IMR-90 (cell line): ENCODE measurements around the gene SEPTIN5. TPM values are rescaled to one million over a fixed set of nuclear protein-coding genes. Genes with fewer than 3 reads are reported as not detected.

Experiments
- ATAC-seq: fragments of 200-7000 bp; cut with Tn5 transposase; 2 replicates; pipeline ENCODE4 v1.9.1; 2020; ENCODE audit warnings: low read depth, mild to moderate bottlenecking, moderate library complexity
- BruUV-seq: library from RNA; stranded (reverse); fragments of 400-500 nt; replicated peaks from 2 replicates; lab custom pipeline; 2021; lab: Mats Ljungman, UMichigan
- CTCF ChIA-PET: fragments of 300-600 bp; formaldehyde crosslinking; extraction: SDS; loops from one replicate; lab custom pipeline; 2021; ENCODE audit warnings: antibody characterized with exemption; lab: Yijun Ruan, JAX
- POLR2A ChIA-PET: fragments of 300-600 bp; sonication (Branson Sonifier 250); formaldehyde crosslinking; loops from one replicate; lab custom pipeline; 2022; ENCODE audit warnings: antibody characterized with exemption; ENCODE audit not compliant: unreplicated experiment; lab: Charles Lee
- DNase-seq: peaks from one replicate; pipeline ENCODE4 v3.0.0; 2013
- H2AFZ ChIP-seq: replicated peaks from 2 replicates; pipeline ENCODE3; 2013; ENCODE audit warnings: low read length, mild to moderate bottlenecking; ENCODE audit not compliant: poor library complexity
- H2AK5ac ChIP-seq: 2 replicates; pipeline ENCODE4 v1.6.1; 2013; ENCODE audit warnings: low read depth, low read length, inconsistent platforms
- H2AK9ac ChIP-seq: replicated peaks from 2 replicates; pipeline ENCODE3; 2013; ENCODE audit warnings: mild to moderate bottlenecking, low read depth, low read length, moderate library complexity; ENCODE audit not compliant: poor library complexity
- H2BK120ac ChIP-seq: 2 replicates; pipeline ENCODE4 v1.6.1; 2013; ENCODE audit warnings: low read depth, low read length, inconsistent platforms
- H2BK15ac ChIP-seq: 3 replicates; pipeline ENCODE4 v1.6.1; 2013; ENCODE audit warnings: low read depth, low read length, inconsistent platforms
- H2BK20ac ChIP-seq: 2 replicates; pipeline ENCODE4 v1.6.1; 2013; ENCODE audit warnings: low read depth, mild to moderate bottlenecking, inconsistent platforms, low read length, moderate library complexity
- H2BK5ac ChIP-seq: 2 replicates; pipeline ENCODE4 v1.6.1; 2013; ENCODE audit warnings: mild to moderate bottlenecking, low read depth, low read length, inconsistent platforms; ENCODE audit not compliant: poor library complexity, severe bottlenecking
- H3K14ac ChIP-seq: replicated peaks from 2 replicates; pipeline ENCODE4 v1.6.1; 2013; ENCODE audit warnings: low read depth, low read length, inconsistent platforms
- H3K18ac ChIP-seq: 2 replicates; pipeline ENCODE4 v1.6.1; 2013; ENCODE audit warnings: low read depth, low read length, control low read depth
- H3K23ac ChIP-seq: 2 replicates; pipeline ENCODE4 v1.6.1; 2013; ENCODE audit warnings: low read depth, low read length, inconsistent platforms
- H3K27ac ChIP-seq: 2 replicates; pipeline ENCODE4 v1.5.1; 2013; ENCODE audit warnings: mild to moderate bottlenecking, control low read depth, low read length; ENCODE audit not compliant: insufficient read depth
- H3K27me3 ChIP-seq: 2 replicates; pipeline ENCODE4 v1.6.1; 2013; ENCODE audit warnings: low read length; ENCODE audit not compliant: control insufficient read depth, insufficient read depth
- H3K36me3 ChIP-seq: 2 replicates; pipeline ENCODE4 v1.6.1; 2013; ENCODE audit warnings: low read length, mixed read lengths; ENCODE audit not compliant: control insufficient read depth, insufficient read depth
- H3K4ac ChIP-seq: 2 replicates; pipeline ENCODE4 v1.6.1; 2013; ENCODE audit warnings: low read depth, low read length, inconsistent platforms
- H3K4me1 ChIP-seq: 2 replicates; pipeline ENCODE4 v1.6.1; 2013; ENCODE audit warnings: low read length, mixed read lengths; ENCODE audit not compliant: control insufficient read depth, insufficient read depth
- H3K4me2 ChIP-seq: 2 replicates; pipeline ENCODE4 v1.6.1; 2013; ENCODE audit warnings: low read depth, mild to moderate bottlenecking, control low read depth, low read length, moderate library complexity
- H3K4me3 ChIP-seq: 2 replicates; pipeline ENCODE4 v1.5.1; 2013; ENCODE audit warnings: low read depth, mild to moderate bottlenecking, control low read depth, low read length, moderate library complexity; ENCODE audit not compliant: insufficient read depth
- H3K56ac ChIP-seq: 2 replicates; pipeline ENCODE4 v1.6.1; 2013; ENCODE audit warnings: low read length, inconsistent platforms; ENCODE audit not compliant: insufficient read depth; ENCODE audit errors: extremely low read depth
- H3K79me1 ChIP-seq, 2 experiments: 2 replicates each; pipeline ENCODE4 v1.6.1; 2013; ENCODE audit warnings: low read length in 2 of 2, inconsistent platforms in 1 of 2, low read depth in 1 of 2
- H3K9ac ChIP-seq: 2 replicates; pipeline ENCODE4 v1.6.1; 2013; ENCODE audit warnings: low read depth, low read length, control low read depth
- H3K9me1 ChIP-seq: 2 replicates; pipeline ENCODE4 v1.6.1; 2013; ENCODE audit warnings: low read length, inconsistent platforms; ENCODE audit not compliant: insufficient read depth
- H3K9me3 ChIP-seq: 2 replicates; pipeline ENCODE4 v1.6.1; 2013; ENCODE audit warnings: low read length; ENCODE audit not compliant: control insufficient read depth, insufficient read depth
- H4K20me1 ChIP-seq: 2 replicates; pipeline ENCODE4 v1.6.1; 2013; ENCODE audit warnings: low read length, inconsistent platforms; ENCODE audit not compliant: insufficient read depth
- H4K5ac ChIP-seq: 2 replicates; pipeline ENCODE4 v1.6.1; 2013; ENCODE audit warnings: mild to moderate bottlenecking, low read depth, low read length, control low read depth
- H4K8ac ChIP-seq, 2 experiments: 2 replicates each; pipeline ENCODE4 v1.6.1; 2013; ENCODE audit warnings: low read depth in 2 of 2, low read length in 2 of 2, control low read depth in 1 of 2, inconsistent platforms in 1 of 2
- H4K91ac ChIP-seq: 2 replicates; pipeline ENCODE4 v1.6.1; 2013; ENCODE audit warnings: low read depth, low read length, inconsistent platforms; ENCODE audit not compliant: insufficient read depth
- BHLHE40 ChIP-seq: fragments of 150-350 bp; IDR thresholded peaks from 2 replicates; pipeline ENCODE4 v1.6.1; 2016; ENCODE audit warnings: mild to moderate bottlenecking, low read depth, low read length
- CEBPB ChIP-seq: IDR thresholded peaks from 2 replicates; pipeline ENCODE4 v1.6.1; 2012; ENCODE audit warnings: low read depth, low read length, improper control_type of control experiment
- CHD1 ChIP-seq: IDR thresholded peaks from 2 replicates; pipeline ENCODE4 v1.6.1; 2012; ENCODE audit warnings: low read depth, low read length, improper control_type of control experiment
- CTCF ChIP-seq: conservative IDR thresholded peaks from 2 replicates; pipeline ENCODE4 v1.5.1; 2012; ENCODE audit warnings: mild to moderate bottlenecking, low read depth, low read length, improper control_type of control experiment
- ELK1 ChIP-seq: fragments of 150-350 bp; IDR thresholded peaks from 2 replicates; pipeline ENCODE4 v1.6.1; 2016; ENCODE audit warnings: low read depth, mild to moderate bottlenecking, low read length, moderate library complexity, borderline replicate concordance
- FOS ChIP-seq: fragments of 150-350 bp; IDR thresholded peaks from 2 replicates; pipeline ENCODE4 v1.6.1; 2016; ENCODE audit warnings: low read depth, low read length
- MAFK ChIP-seq: IDR thresholded peaks from 2 replicates; pipeline ENCODE4 v1.6.1; 2012; ENCODE audit warnings: low read depth, low read length, improper control_type of control experiment
- MAZ ChIP-seq: IDR thresholded peaks from 2 replicates; pipeline ENCODE4 v1.6.1; 2012; ENCODE audit warnings: low read depth, mild to moderate bottlenecking, low read length, improper control_type of control experiment, moderate library complexity, borderline replicate concordance
- MXI1 ChIP-seq: IDR thresholded peaks from 2 replicates; pipeline ENCODE4 v1.6.1; 2012; ENCODE audit warnings: low read depth, mild to moderate bottlenecking, low read length, moderate library complexity, borderline replicate concordance
- NFE2L2 ChIP-seq: fragments of 150-350 bp; IDR thresholded peaks from 2 replicates; pipeline ENCODE4 v1.6.1; 2016; ENCODE audit warnings: low read depth, mild to moderate bottlenecking, low read length
- POLR2A ChIP-seq: IDR thresholded peaks from 2 replicates; pipeline ENCODE4 v1.6.1; 2012; ENCODE audit warnings: mild to moderate bottlenecking, low read depth, low read length
- RAD21 ChIP-seq: IDR thresholded peaks from 2 replicates; pipeline ENCODE4 v1.6.1; 2012; ENCODE audit warnings: low read length, improper control_type of control experiment
- RCOR1 ChIP-seq: IDR thresholded peaks from 2 replicates; pipeline ENCODE4 v1.6.1; 2012; ENCODE audit warnings: mild to moderate bottlenecking, low read length, improper control_type of control experiment; ENCODE audit not compliant: insufficient replicate concordance
- RFX5 ChIP-seq: IDR thresholded peaks from 2 replicates; pipeline ENCODE4 v1.8.0; 2012; ENCODE audit warnings: low read depth, mild to moderate bottlenecking, low read length, moderate library complexity
- SMC3 ChIP-seq: fragments of 150-350 bp; IDR thresholded peaks from 2 replicates; pipeline ENCODE4 v1.6.1; 2016; ENCODE audit warnings: low read depth, mild to moderate bottlenecking, antibody characterized with exemption, low read length, moderate library complexity
- WGBS, 2 experiments: methylation state at CpG; one replicate each; pipeline versions ENCODE4 v1.1.5 to v1.1.7; 2013; ENCODE audit warnings: missing lambda C conversion rate in 2 of 2; ENCODE audit not compliant: insufficient read length in 1 of 2; ENCODE audit errors: extremely low coverage in 2 of 2; 5-methylcytosine and 5-hydroxymethylcytosine counted together
- dilution Hi-C: fragments of 300-500 bp; cut with HindIII; formaldehyde crosslinking; loops from one replicate; pipeline ENCODE4 v1.14.3; 2018; ENCODE audit warnings: low sequenced_read_pairs; ENCODE audit not compliant: unreplicated experiment
- in situ Hi-C: fragments of 300-500 bp; cut with MboI; formaldehyde crosslinking; loops from 3 replicates; pipeline ENCODE4 v1.14.3; 2019; ENCODE audit warnings: low sequenced_read_pairs, inconsistent platforms, mixed read lengths
- intact Hi-C: fragments of 100-400 bp; cut with micrococcal nuclease; formaldehyde crosslinking; loops from 2 replicates; pipeline ENCODE4 v1.10.0; 2022
- polyA plus RNA-seq, 3 experiments: library from polyadenylated mRNA; depleted of rRNA; stranded (reverse); fragments of >200 nt; gene quantifications; 2 replicates each; pipeline ENCODE4 v1.2.3, GENCODE V29; 2012; ENCODE audit warnings: low replicate concordance in 1 of 3
- total RNA-seq: library from RNA; depleted of rRNA; stranded (reverse); fragments of >200 nt; gene quantifications from 2 replicates; pipeline ENCODE4 v1.2.3, GENCODE V29; 2012
- TF ChIP-seq, protein P1 (sequence below): fragments of 150-350 bp; IDR thresholded peaks from 2 replicates; pipeline ENCODE4 v1.6.1; 2017; ENCODE audit warnings: mild to moderate bottlenecking, antibody characterized with exemption, low read length, low read depth

Gene SEPTIN5
- total and polyA plus RNA-seq, 2 of the 4 experiments (the other 2 are of a cell fraction): 16.8 to 20.7 TPM

GRCh38 chr22:19713245-19713644 lies 1.1 kb upstream of the SEPTIN5 start:
- no TSS peak for BruUV-seq
- Histone ChIP-seq H4K20me1 (no peaks in the 10 kb centered on the region), H3K9me3 (no peaks in the 10 kb centered on the region), H3K18ac (no peak overlapping the region), H3K79me1 (no peaks in the 10 kb centered on the region; a peak in 1 of 4 replicates), H3K4me1 (peaks cover 11% of the 10 kb centered on the region), H2BK20ac (no peak overlapping the region), H3K27me3 (peaks cover 32% of the 10 kb centered on the region), H4K5ac (no peak overlapping the region), H3K9me1 (peaks cover 3% of the 10 kb centered on the region), H3K4me2 (no peak overlapping the region), H4K91ac (no peak overlapping the region), H2AFZ (peak overlapping the region; percentile 90), H3K23ac (no peak overlapping the region), H2AK9ac (no peak overlapping the region), H2BK5ac (no peak overlapping the region), H3K4ac (no peak overlapping the region), H4K8ac (no peak overlapping the region), H3K27ac (no peak overlapping the region), H3K9ac (no peak overlapping the region), H3K56ac (no peak overlapping the region), H2BK120ac (no peak overlapping the region), H2AK5ac (no peak overlapping the region), H3K4me3 (no peak overlapping the region), H3K14ac (no peak overlapping the region), H2BK15ac (no peak overlapping the region), H3K36me3 (no peaks in the 10 kb centered on the region)
- DNase-seq (no peak), ATAC-seq (no peak)
- TF ChIP-seq ELK1 (no peak), MXI1 (no peak), MAZ (no peak), RCOR1 (no peak), BHLHE40 (no peak), FOS (no peak), CHD1 (no peak), CEBPB (no peak), CTCF (no peak), MAFK (no peak), RFX5 (no peak), NFE2L2 (no peak), RAD21 (no peak), POLR2A (no peak), SMC3 (no peak)
- TF ChIP-seq, protein P1, sequence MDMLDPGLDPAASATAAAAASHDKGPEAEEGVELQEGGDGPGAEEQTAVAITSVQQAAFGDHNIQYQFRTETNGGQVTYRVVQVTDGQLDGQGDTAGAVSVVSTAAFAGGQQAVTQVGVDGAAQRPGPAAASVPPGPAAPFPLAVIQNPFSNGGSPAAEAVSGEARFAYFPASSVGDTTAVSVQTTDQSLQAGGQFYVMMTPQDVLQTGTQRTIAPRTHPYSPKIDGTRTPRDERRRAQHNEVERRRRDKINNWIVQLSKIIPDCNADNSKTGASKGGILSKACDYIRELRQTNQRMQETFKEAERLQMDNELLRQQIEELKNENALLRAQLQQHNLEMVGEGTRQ: no peak
- ChIA-PET CTCF (no interaction called here), POLR2A (no interaction called here)
- dilution Hi-C loops (no loop called here), intact Hi-C loops (no loop called here), in situ Hi-C loops (no loop called here)
- 100% methylated on average over 1 of the region's 13 CpGs; no CpG with 5 or more reads in 1 of the 2 experiments for WGBS, 2 experiments
